Activated CD8-positive, alpha-beta memory T cell treated with anti-CD3 and anti-CD28 coated beads, Interleukin-2, amount 50 U/mL, for 4 hours (primary cell): ENCODE measurements around the gene OR11L1.
A peak's percentile ranks its signal among the peaks of the same experiment; 100 is the strongest.

ENCODE experiments used
- DNase-seq: peaks from one replicate; pipeline ENCODE4 v3.0.0-alpha.2; 2020

OR11L1 gene, protein sequence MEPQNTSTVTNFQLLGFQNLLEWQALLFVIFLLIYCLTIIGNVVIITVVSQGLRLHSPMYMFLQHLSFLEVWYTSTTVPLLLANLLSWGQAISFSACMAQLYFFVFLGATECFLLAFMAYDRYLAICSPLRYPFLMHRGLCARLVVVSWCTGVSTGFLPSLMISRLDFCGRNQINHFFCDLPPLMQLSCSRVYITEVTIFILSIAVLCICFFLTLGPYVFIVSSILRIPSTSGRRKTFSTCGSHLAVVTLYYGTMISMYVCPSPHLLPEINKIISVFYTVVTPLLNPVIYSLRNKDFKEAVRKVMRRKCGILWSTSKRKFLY

DNA sequence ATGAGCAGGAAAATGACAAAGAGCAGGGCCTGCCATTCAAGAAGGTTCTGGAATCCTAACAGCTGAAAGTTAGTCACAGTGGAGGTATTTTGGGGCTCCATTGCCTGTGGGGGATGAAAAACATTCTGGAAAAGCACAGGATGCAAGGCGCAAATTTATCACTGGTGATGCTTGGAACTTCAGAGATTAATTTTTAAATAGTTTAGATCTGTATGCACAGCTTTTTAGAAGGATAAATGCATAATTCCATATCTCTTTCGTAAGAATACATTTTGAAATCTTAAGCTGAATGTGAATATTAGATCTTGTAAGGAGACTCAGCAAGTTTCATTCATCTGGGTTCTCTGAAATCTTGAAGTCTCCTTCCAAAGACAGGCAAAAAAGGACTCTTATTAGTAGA is at the start of gene OR11L1:
Gene OR11L1, minus strand, starts transcription at position 101 of the 400 bp plus-strand sequence. Its CDS starts 0 bp downstream, at position 101.
- no peak for DNase-seq

DNA sequence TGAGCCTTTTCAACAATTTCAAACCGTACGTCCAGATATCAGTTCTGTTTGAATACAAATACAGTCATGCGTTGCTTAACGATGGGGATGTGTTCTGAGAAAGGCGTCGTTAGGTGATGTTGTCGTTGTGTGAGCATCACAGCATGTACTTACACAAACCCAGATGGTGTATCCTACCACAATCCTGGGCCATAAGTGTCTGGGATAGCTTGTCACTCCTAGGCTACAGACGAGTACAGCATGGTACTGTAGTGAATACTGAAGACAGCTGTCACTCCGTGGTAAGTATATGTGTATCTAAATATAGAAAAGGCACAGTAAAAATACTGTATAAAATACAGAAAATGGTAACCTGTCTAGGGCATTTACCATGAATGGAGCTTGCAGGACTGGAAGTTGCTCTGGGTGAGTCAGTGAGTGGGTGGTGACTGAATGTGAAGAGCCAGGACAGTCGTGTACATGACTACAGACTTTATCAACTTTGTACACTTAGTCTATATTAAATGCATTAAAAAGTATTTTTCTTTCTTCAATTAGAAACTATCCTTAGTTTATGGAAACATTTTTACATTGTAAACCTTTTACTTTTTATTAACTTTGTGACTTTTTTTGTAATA is 43.2 kb upstream of the OR11L1 start:
- no peak for DNase-seq

DNA sequence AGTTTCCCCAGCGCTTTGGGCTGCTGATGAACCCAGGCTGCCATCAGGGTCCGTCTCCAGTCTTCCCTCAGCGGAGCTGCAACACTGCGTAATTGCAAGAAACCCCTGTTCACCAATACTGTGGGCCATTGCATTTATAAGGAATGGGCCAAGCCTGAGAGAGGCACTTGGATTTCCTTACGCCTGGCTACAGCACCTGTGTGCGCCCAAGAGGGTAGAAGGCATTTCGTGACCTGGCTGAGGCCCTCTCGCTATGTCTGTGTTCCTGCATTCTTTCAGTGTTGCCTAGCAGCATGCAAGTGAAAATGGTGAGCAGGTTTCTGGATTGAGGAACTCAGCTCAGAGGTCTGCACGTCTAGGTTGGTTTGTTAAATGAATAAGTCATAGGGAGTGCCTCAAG is 41.6 kb upstream of the OR11L1 start:
- no peak for DNase-seq

DNA sequence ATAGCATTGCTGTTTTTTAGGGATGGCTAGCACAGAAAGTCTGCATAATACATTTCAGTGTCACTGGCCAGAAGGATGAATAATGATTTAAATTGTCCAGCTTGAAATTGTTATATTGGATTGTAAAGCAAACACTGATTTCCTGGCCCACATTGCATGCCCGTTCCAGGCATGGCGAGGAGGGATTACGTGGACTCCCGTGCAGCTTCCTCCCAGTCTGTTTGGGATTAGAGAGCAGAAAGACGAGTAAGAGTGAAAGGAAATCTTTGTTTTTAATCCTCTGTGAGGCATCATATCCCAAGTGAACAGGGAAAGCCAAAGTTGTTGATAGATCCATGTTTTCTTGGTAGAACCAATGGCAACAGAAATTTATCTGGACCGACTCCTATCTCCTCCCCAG is 23.7 kb upstream of the OR11L1 start:
- no peak for DNase-seq

DNA sequence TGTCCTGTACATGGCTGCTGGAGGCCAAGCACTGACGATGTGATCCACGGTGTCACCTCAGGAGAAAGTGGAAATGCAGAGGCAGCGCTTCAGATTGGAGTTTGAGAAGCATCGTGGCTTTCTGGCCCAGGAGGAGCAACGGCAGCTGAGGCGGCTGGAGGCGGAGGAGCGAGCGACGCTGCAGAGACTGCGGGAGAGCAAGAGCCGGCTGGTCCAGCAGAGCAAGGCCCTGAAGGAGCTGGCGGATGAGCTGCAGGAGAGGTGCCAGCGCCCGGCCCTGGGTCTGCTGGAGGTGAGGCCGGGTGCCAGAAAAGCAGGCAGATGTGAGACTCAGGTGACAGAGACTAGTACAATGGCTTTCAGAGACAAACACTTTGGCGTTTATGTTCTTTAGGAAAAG is 22.9 kb upstream of the OR11L1 start:
- DNase-seq: no peak

DNA sequence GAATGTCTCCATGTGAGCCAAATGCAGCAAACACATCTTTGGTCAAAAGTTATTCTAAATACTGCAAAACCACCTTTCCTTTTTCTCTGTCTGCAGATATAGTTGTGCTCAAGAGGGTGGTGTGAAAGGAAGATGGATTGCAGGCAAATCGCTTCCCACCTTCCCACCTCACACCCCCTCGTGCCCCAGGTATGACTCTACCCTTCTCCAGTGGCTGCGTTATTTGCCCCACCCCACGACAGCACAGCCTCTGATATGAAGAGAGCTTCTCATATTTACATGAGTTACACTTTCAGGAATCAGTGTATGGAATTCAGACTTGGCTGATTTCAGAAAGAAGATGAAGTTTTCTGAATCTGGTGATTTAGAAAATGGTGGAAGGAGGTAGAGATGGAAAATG is 21.1 kb upstream of the OR11L1 start:
- DNase-seq: no peak

DNA sequence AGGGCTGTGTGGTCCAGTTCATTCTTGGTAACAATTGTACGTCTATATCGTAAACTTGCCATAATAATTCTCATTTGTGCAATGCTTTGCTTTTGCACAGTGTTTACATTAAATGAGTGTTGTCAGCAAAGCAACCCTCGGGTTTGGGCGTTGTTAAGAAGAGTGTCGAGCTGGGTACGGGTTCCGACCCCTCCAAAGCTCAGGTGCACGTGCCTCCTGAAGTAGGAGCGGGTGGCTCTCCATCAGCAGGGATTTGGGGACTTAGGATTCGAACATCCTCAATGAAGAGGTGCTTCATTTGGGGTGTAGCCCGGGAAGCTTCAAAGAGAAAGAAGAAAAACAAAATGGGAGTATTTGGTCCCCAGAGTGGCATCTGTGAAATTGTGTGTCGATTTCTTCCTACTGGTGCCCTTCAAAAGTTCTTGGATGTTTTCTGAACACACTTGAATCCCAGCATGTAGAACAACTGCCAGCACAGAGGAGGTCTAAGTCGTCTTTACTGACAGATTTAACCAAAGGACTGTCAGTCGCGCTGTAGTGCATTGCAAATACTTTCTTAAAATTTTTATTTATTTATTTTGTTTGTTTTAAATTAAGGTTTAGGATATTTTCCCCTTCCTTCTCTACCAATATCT is 16.4 kb upstream of the OR11L1 start:
- DNase-seq: no peak

DNA sequence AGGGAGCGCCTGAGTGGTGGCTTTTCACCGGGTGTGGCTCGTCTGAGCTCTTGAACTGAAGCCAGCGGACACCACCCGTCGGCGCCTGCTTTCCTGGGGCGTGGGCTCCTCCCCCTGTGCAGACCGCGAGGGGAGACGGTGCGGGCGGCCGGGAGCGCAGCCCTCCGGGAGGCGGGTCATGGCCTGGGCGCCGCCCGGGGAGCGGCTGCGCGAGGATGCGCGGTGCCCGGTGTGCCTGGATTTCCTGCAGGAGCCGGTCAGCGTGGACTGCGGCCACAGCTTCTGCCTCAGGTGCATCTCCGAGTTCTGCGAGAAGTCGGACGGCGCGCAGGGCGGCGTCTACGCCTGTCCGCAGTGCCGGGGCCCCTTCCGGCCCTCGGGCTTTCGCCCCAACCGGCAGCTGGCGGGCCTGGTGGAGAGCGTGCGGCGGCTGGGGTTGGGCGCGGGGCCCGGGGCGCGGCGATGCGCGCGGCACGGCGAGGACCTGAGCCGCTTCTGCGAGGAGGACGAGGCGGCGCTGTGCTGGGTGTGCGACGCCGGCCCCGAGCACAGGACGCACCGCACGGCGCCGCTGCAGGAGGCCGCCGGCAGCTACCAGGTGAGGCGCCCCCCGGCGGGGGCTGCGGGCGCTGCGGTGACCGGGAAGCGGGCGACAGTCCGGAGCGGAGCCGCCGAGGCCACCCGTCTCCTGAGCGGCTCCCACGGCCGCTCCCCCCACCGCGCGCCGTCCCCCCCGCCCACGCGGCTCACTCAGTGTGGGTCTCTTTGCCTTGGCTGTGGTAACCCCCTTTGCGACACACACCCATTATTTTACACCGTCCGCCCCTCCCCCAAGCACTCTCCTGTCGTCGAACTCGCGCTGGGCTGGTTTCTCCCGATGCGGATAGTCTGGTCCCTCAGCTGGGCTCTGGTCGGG is 15.6 kb upstream of the OR11L1 start, which contains the start of gene TRIM58:
Gene TRIM58, plus strand, starts transcription at position 119 of the 916 bp plus-strand sequence. Its CDS starts 60 bp downstream, at position 179.
- peak; percentile 18 for DNase-seq

DNA sequence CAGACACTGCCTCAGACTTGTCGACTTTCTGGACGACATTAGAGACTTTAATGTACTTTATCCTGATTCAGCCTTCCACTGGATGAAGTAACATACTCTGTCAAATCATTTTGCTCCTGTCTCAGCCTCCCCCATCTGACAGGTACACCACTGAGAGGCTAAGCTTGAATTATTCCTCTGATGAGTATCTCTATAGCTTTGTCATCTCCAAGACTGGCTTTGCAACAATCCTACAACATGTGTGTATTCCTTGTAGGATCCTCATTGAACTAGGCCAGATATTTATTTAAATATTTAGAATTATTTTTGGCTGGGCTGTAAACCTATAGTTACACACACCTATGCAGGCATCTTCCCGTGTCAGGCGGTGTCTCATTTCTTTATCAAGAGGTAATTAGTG is 14.2 kb upstream of the OR11L1 start:
- no peak for DNase-seq

DNA sequence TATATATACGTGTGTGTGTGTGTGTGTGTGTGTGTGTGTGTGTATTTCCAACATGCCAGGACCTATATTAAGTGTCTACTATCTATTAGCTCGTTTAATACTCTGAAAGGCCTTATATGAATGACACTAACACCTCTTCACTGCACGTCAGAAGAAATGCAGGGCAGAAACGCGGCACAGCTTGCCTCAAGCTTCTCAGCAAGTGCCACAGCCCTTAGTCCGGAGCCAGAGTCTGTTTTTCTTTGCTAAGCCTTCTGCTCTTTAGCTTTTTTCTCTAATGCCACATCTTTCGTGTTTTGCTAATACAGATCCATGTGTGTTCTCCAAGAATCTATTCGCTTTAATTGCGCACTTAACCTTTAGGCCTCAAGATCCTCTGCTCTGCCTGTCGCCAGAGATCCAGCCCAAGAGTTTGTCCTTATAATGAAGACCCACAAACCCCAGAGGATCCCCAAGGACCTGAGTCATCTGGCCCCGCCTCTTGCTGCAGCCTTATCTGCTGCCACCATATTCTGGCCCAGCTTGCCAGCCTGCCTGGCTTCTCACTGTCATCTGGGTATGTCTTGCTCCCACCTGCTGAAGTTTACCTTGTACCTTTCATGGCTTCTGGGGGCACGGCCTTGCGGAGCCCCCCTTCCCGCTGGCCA is 13.3 kb upstream of the OR11L1 start:
- DNase-seq: no peak

DNA sequence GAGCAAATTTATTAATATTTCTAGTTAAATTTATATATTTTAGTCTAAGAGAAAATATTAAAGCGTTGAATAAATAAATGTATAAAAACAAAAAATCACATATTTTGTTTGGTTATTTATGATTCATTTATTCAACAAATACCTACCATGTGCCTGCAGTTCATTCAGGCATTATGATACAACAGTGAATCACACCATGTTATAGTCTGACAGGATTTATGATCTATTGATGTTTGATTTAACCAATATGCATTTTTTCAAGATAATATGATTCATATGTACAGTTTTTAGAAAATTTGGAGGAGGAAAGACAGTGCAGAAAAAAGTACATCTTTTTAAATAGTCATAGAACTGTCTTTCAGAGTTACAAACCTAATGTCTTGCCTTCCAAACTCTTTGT is 7.9 kb upstream of the OR11L1 start:
- no peak for DNase-seq

DNA sequence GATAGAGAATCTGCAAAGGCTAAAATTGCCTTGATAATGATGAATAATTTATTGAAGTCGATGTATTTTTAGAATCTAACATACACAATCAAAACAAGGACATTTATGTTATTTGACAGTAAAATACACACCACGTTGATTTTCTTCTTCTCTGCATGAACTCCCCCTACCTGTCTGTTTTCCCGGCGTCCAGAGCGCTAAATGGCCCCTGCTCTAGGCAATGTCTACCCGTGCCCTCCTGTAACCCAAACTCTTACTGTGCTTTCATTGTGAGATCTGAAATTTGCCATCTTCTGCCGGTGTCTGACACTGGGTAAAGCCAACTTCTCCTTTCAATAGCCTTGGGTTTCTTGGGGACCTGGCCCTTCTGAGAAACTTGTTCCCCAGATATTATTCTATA is 6.7 kb upstream of the OR11L1 start:
- DNase-seq: no peak

DNA sequence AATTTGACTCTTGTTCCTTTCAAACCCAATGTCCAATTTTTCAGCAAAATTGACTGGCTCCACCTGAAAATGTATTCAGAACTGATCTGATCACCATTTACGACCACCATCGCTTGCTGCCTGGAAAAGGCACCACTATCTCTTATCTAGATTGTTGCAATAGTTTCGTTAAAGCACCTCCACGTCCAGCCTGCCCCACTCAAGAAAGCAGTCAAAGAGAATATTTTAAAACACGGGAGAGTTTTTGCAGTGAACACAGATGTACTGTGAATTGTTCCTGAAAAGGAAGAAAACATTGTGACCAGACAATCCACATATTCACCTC is 4.0 kb upstream of the OR11L1 start:
- DNase-seq: no peak

DNA sequence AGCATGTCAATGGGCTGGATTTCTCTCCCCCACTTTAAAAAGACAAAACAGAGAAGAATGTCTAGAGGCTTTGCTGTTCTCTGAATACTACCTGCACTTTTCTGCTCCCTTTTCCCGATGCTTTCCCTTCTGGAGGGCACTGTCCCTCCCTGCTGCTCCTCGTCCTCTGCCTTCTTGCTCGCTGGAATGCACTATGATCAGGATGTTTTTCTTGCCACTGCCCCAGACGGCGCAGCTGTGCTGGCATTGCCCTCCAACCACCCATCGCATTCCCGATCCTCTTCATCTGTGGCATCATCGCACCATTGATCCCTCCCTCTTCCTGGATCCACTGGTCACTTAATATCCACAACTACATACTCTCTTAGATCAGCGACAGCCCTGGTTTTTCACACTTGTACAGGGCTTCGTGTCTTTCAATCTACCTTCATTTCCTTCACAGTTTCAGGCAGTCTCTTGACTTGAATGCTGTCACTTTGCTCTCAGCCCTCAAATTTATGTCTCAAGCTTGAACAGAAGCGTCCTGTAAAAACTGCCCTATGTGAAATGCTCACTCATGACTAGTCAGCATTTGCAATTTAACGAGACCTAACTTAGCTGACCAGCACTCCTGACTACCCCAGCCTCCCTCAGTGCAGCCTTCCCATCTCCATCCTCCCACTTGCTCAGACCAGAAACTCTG is 3.5 kb upstream of the OR11L1 start:
- DNase-seq: no peak

DNA sequence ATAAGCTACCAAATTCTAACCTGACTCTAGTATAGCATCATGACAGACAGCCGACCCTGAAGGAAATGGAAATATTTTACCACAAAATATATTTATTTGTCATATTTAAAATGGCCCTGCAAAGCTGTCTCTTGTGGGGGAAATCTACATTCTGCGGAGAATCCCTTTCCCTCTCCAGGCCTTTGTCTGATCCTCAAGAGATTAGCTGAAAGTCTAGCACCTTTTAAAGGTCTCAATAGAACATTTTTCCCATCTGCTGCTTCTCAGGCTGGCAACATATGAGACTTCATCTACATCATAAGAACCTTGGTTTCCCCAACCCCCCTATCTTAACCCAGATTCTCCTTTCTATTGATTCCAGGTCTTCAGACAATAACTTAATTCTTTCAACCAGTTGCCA is 1.7 kb upstream of the OR11L1 start:
- DNase-seq: no peak

DNA sequence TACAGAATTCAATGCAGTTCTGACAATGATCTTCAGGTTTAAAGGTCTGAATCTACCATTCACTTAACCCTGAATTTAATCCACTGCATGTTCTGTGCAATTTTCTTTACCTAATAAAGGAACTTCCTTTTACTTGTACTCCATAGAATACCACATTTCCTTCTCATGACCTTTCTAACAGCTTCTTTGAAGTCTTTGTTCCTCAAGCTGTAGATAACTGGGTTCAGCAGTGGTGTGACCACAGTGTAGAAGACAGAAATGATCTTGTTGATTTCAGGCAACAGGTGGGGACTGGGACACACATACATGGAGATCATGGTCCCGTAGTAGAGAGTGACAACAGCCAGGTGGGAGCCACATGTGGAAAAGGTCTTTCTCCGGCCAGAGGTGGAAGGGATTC is 878 bp downstream of the OR11L1 start:
- no peak for DNase-seq

DNA sequence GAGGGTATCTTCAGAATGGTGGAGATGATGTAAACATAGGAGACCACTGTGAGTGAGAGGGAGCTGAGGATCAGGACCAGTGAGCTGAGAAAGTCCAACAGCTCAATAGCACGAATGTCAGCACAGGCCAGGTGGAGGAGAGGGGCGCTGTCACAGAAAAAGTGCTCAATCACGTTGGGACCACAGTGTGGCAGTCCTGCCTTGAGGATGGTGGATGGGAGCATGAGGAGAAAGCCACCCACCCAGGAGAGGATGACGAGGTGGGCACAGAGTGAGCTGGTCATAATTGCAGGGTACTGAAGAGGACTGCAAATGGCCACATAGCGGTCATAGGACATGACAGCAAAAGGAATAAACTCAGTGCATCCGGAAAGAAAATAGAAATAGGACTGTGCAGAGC is 8.1 kb downstream of the OR11L1 start:
- DNase-seq: no peak

DNA sequence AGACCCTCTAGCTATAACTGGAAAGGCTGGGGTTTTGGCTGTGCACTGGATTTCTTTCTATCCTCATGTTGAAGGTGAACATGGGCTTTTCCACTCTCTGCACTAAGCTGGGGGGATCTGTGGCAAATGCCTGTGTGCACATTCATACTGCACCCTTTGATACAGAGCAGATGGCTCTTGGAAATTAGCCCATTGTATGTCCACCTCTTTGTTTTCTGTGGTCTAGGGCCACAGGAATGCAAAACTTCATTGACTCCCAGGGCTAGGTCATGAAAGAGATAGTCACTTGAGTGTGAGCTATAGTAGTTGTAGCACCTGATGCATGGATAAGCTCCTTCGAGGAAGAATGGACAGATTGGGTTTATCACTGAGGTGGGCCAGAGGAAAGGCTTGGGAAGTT is 12.0 kb downstream of the OR11L1 start:
- DNase-seq: no peak

DNA sequence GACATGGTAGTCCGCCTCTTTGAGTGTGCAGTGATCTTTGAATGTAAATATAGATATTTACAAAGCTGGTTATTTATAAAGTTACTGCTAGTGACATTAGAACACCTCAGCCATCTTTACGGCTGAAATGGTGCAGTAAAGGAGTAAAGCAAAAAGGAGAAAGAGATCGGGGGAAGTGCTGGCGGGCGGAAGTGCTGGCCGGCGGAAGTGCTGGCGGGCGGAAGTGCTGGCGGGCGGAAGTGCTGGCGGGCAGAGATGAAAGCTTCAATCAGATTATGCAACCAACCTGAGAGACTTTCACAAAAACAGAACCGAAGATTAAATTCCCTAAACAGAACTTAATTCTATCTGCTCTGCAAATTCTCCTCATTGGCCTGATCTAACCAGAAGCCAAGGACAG is 16.3 kb downstream of the OR11L1 start:
- no peak for DNase-seq

DNA sequence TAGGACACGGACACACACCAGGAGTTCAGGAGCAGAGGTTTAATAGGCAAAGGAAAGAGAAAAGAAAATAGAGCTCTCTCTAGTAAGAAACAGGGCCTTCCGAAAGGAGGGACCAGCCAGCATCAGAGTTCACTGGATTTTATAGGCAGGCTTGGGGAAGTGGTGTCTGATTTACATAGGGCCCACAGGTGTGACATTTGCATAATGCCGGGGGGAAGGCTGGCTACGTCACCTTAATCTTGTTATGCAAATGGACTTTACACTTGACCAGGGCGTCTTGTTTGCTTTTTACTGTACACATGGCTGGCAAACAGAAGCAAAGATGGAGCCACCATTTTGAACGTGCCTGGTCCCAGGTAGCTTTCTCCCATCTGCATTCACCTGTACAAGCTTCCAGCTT is 17.7 kb downstream of the OR11L1 start, which contains the start of gene OR14A16:
Gene OR14A16, minus strand, starts transcription at position 97 of the 400 bp plus-strand sequence. CDS start 8,390 bp downstream, outside the sequence.
- no peak for DNase-seq

DNA sequence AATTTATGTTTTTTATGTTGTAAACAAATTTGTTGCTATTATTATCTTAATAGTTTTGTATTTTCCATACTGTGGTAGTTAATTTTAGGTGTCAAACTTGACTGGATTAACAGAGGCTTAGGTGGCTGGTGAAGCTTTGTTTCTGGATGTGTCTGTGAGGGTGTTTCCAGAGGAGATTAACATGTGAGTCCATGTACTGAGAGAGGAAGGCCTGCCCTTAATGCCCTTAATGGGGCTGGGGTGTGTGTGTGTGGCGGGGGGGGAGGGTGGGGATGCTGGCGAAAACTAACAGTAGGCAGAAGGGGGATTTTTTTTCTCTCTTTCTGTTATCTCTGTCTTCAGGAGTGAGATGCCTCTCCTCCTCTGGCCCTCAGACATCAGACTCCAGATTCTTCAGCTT is 19.6 kb downstream of the OR11L1 start:
- DNase-seq: no peak

DNA sequence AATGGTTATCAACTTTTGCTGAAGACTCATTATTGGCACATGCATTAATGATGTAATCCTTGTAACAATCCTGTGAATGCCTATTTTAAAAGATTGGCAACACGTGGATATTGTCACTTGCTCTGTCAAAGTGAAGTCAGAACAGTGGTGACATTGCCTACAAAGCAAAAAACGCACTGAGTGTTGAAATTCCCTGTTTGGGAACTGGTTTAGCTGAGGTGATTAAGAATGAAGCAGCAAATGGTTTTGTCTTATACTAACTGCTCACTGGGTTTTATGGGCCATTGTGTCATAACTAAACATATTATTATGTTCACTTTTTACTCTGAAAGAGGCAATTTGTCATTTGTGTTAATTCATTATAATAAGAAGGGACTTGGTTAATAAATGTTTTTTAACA is 29.1 kb downstream of the OR11L1 start:
- DNase-seq: no peak
